Endodermal cell (in vitro differentiated cells): ENCODE data around the gene DYNLL1. TPM values are rescaled to one million over a fixed set of nuclear protein-coding genes. Genes with fewer than 3 reads are reported as not detected.

Experiments
- DNase-seq: peaks from one replicate; pipeline ENCODE4 v3.0.0-alpha.2; 2017
- H3K27ac ChIP-seq: 2 replicates; pipeline ENCODE4 v1.5.1; 2013; ENCODE audit warnings: mild to moderate bottlenecking, low read depth, low read length, moderate library complexity
- H3K27me3 ChIP-seq: 2 replicates; pipeline ENCODE4 v1.6.1; 2013; ENCODE audit warnings: mild to moderate bottlenecking, low read length, moderate library complexity; ENCODE audit not compliant: insufficient read depth, control insufficient read depth, poor library complexity, severe bottlenecking
- H3K36me3 ChIP-seq: 2 replicates; pipeline ENCODE4 v1.7.0; 2013; ENCODE audit warnings: mild to moderate bottlenecking, low read length, moderate library complexity; ENCODE audit not compliant: control insufficient read depth, insufficient read depth
- H3K4me1 ChIP-seq: one replicate; pipeline ENCODE4 v1.7.0; 2013; ENCODE audit warnings: low read length; ENCODE audit not compliant: control insufficient read depth, insufficient read depth
- H3K4me3 ChIP-seq: 2 replicates; pipeline ENCODE4 v1.5.1; 2013; ENCODE audit warnings: mild to moderate bottlenecking, low read length, moderate library complexity
- H3K9ac ChIP-seq: 2 replicates; pipeline ENCODE4 v1.6.1; 2013; ENCODE audit warnings: mild to moderate bottlenecking, low read length, moderate library complexity; ENCODE audit not compliant: poor library complexity, severe bottlenecking; ENCODE audit errors: extremely low read depth
- H3K9me3 ChIP-seq: 2 replicates; pipeline ENCODE4 v1.6.1; 2013; ENCODE audit warnings: mild to moderate bottlenecking, low read length, moderate library complexity; ENCODE audit not compliant: control insufficient read depth
- H3K27ac Mint-ChIP-seq: 2 replicates; pipeline ENCODE4 v1.8.0; 2020; ENCODE audit warnings: mixed read lengths
- H3K27me3 Mint-ChIP-seq: 2 replicates; pipeline ENCODE4 v1.8.0; 2021; ENCODE audit warnings: mild to moderate bottlenecking, mixed read lengths; ENCODE audit not compliant: insufficient read depth
- H3K36me3 Mint-ChIP-seq: 2 replicates; pipeline ENCODE4 v1.8.0; 2020; ENCODE audit warnings: low read depth, mixed read lengths
- H3K4me1 Mint-ChIP-seq: 2 replicates; pipeline ENCODE4 v1.8.0; 2020; ENCODE audit warnings: mixed read lengths
- H3K4me3 Mint-ChIP-seq: 2 replicates; pipeline ENCODE4 v1.8.0; 2020; ENCODE audit warnings: mild to moderate bottlenecking, moderate library complexity, mixed read lengths
- H3K9me3 Mint-ChIP-seq: 2 replicates; pipeline ENCODE4 v1.8.0; 2020; ENCODE audit warnings: mild to moderate bottlenecking, mixed read lengths
- CTCF ChIP-seq: fragments of 200-600 bp; sonication (generic); conservative IDR thresholded peaks from 2 replicates; pipeline ENCODE4 v1.5.0; 2021; ENCODE audit warnings: antibody characterized with exemption, mild to moderate bottlenecking
- WGBS, 2 experiments: methylation state at CpG; one replicate each; pipeline versions ENCODE4 v1.1.5 to v1.1.7; 2013; ENCODE audit warnings: missing lambda C conversion rate in 2 of 2, mixed read lengths in 1 of 2; ENCODE audit not compliant: insufficient coverage in 1 of 2, insufficient read length in 1 of 2; 5-methylcytosine and 5-hydroxymethylcytosine counted together
- total RNA-seq, 2 donors: library from RNA; stranded (reverse); fragmentation: NEBNext Ultra II Directional in 1 of 2; extraction: Animal tissue kit (Norgen Biotek cat#: 25700) in 1 of 2; gene quantifications; 2 replicates in 1 of 2; 3 replicates in 1 of 2; pipeline ENCODE4 v1.2.1, GENCODE V29; 2021

Gene DYNLL1
- total RNA-seq, 2 donors from 2014 or later: 326 to 424 TPM

- peaks cover 15% of the 10 kb centered on the region for H3K4me1 ChIP-seq
- no peak overlapping the region for H3K27ac Mint-ChIP-seq
- no peak for DNase-seq
- no peaks in the 10 kb centered on the region for H3K9me3 ChIP-seq
- no peak overlapping the region for H3K4me3 ChIP-seq
- peaks cover 26% of the 10 kb centered on the region for H3K4me1 Mint-ChIP-seq
- peaks cover 1% of the 10 kb centered on the region for H3K9me3 Mint-ChIP-seq
- H3K4me3 Mint-ChIP-seq: no peak overlapping the region
- H3K27me3 Mint-ChIP-seq: no peaks in the 10 kb centered on the region
- WGBS, 2 experiments: 91 to 95% methylated on average over 4 of the region's 4 CpGs
- H3K27ac ChIP-seq: no peak overlapping the region
- no peak overlapping the region for H3K9ac ChIP-seq
- TF ChIP-seq CTCF: no peak
- H3K27me3 ChIP-seq: no peaks in the 10 kb centered on the region
- H3K36me3 ChIP-seq: peaks cover 16% of the 10 kb centered on the region
- peaks cover 17% of the 10 kb centered on the region for H3K36me3 Mint-ChIP-seq
Measured at GRCh38 chr12:120532701-120533238, 36.9 kb downstream of the DYNLL1 start.

GRCh38 chr12:120534203-120534702 is 38.3 kb downstream of the DYNLL1 start, which contains the start of gene RNF10:
Gene RNF10 (plus strand): TSS chr12:120534356. CDS start chr12:120534812, 456 bp downstream.
- peak within 1 kb of the TSS; percentile 94 for H3K27ac Mint-ChIP-seq
- H3K27me3 Mint-ChIP-seq: no peaks in the 10 kb centered on the region
- H3K36me3 Mint-ChIP-seq: peaks cover 19% of the 10 kb centered on the region

More at GRCh38 chr12:120534203-120534702, 38.3 kb downstream of the DYNLL1 start, which contains the start of gene RNF10:
- 0% methylated on average over 12 to 43 of the region's 43 CpGs for WGBS, 2 experiments
- Histone ChIP-seq H3K4me3 (peak within 1 kb of the TSS; percentile 96), H3K27me3 (no peaks in the 10 kb centered on the region), H3K4me1 (peaks cover 17% of the 10 kb centered on the region), H3K9me3 (no peaks in the 10 kb centered on the region), H3K9ac (peak within 1 kb of the TSS; percentile 75), H3K36me3 (peaks cover 30% of the 10 kb centered on the region), H3K27ac (peak within 1 kb of the TSS; percentile 22)
- TF ChIP-seq CTCF: no peak
- H3K9me3 Mint-ChIP-seq: peaks cover 1% of the 10 kb centered on the region
- H3K4me1 Mint-ChIP-seq: peaks cover 33% of the 10 kb centered on the region
- H3K4me3 Mint-ChIP-seq: peak within 1 kb of the TSS; percentile 93
- peak; percentile 94 for DNase-seq
